Measurements from ENCODE around the gene STMP1. TPM values are rescaled to one million over a fixed set of nuclear protein-coding genes. Genes with fewer than 3 reads are reported as not detected.
A peak's percentile ranks its signal among the peaks of the same experiment; 100 is the strongest.

Gene STMP1
- total and polyA plus RNA-seq, 2 of the 4 experiments (the other 2 are of a cell fraction) = 6.1 to 28.3 TPM

DNA sequence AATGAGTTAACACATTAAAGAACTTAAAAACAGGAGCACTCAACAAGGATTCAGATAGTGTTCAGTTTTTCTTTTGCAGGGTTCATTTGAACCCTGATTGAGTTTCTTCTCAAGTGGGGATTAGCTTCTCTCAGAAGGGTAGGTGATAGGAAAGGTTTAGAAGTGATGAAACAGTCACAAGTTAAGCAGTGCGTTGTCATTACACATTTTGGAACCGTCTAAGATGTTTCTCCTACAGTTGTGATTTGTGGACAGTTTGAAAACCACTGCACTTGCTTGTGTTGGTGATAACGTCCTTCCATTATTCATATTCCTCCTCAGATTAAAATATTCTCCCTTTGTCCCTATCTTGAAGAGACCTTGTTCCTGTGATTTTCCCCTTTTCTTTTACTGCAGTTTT, 2.7 kb downstream of the STMP1 start:
- H3K27ac ChIP-seq (ENCODE audit: insufficient read depth, low read length) = no peak overlapping the region
- H3K9me3 ChIP-seq (ENCODE audit: control insufficient read depth, insufficient read depth, low read length) = no peaks in the 10 kb centered on the region
- no peak overlapping the region for H3K4me3 ChIP-seq (ENCODE audit: insufficient read depth, low read depth, low read length)
- peaks cover 9% of the 10 kb centered on the region for H3K9me1 ChIP-seq (ENCODE audit: insufficient read depth, low read length)
- H4K8ac ChIP-seq (ENCODE audit: low read depth in 2 of 2, low read length in 2 of 2) = peak overlapping the region in 1 of 2 experiments; percentile 46; a peak in 1 of 4 replicates
- no peak overlapping the region for H2AFZ ChIP-seq (replicated peaks; ENCODE audit: low read length, poor library complexity)
- BruUV-seq (replicated peaks) = no TSS peak
- no peak overlapping the region; the same call in 1 of the 2 replicates for H4K91ac ChIP-seq (ENCODE audit: insufficient read depth, low read depth, low read length)
- in situ Hi-C loops (cut with MboI; ENCODE audit: low sequenced_read_pairs) (loop anchor here (5.0 kb wide), 1 partner anchor 342 kb away; no protein-coding TSS in a partner anchor), dilution Hi-C loops (cut with HindIII; ENCODE audit: low sequenced_read_pairs, unreplicated experiment) (no loop called here), intact Hi-C loops (cut with micrococcal nuclease) (loop anchor here (10.0 kb wide), 1 partner anchor 1210 kb away; no protein-coding TSS in a partner anchor)
- H3K4ac ChIP-seq (ENCODE audit: low read depth, low read length) = no peak overlapping the region; the same call in 1 of the 2 replicates
- H3K79me1 ChIP-seq (ENCODE audit: low read depth in 1 of 2, low read length in 2 of 2) = peaks cover 8 to 45% of the 10 kb centered on the region in 2 experiments; a peak in 3 of 4 replicates
- H2BK20ac ChIP-seq (ENCODE audit: low read depth, low read length) = no peak overlapping the region
- H3K56ac ChIP-seq (ENCODE audit: extremely low read depth, insufficient read depth, low read length) = no peak overlapping the region
- ChIA-PET CTCF (interaction anchor here (0.6 to 3.1 kb wide), 2 partner anchors 8 to 135 kb away, joined by 4 to 24 read pairs; no protein-coding TSS in a partner anchor), POLR2A (ENCODE audit: unreplicated experiment) (no interaction called here)
- no peak overlapping the region for H4K5ac ChIP-seq (ENCODE audit: low read depth, low read length)
- no peak overlapping the region for H3K9ac ChIP-seq (ENCODE audit: low read depth, low read length)
- no peaks in the 10 kb centered on the region for H3K27me3 ChIP-seq (ENCODE audit: control insufficient read depth, insufficient read depth, low read length)
- no peak overlapping the region; the same call in 1 of the 2 replicates for H3K23ac ChIP-seq (ENCODE audit: low read depth, low read length)
- no peak overlapping the region for H2BK15ac ChIP-seq (ENCODE audit: low read depth, low read length)
- no peak for DNase-seq
- peak overlapping the region; percentile 56; the same call in 1 of the 2 replicates for H2AK5ac ChIP-seq (ENCODE audit: low read depth, low read length)
- TF ChIP-seq FOS (IDR thresholded peaks at IDR 0.05; ENCODE audit: low read depth, low read length) (no peak), SMC3 (IDR thresholded peaks at IDR 0.05; ENCODE audit: low read depth, low read length) (no peak), RCOR1 (IDR thresholded peaks at IDR 0.05; ENCODE audit: insufficient replicate concordance, low read length) (no peak), RFX5 (IDR thresholded peaks at IDR 0.05; ENCODE audit: low read depth, low read length) (no peak), MXI1 (IDR thresholded peaks at IDR 0.05; ENCODE audit: borderline replicate concordance, low read depth, low read length) (no peak), RAD21 (IDR thresholded peaks at IDR 0.05; ENCODE audit: low read length) (no peak), USF2 (IDR thresholded peaks at IDR 0.05; ENCODE audit: low read depth, low read length) (no peak), CHD1 (IDR thresholded peaks at IDR 0.05; ENCODE audit: low read depth, low read length) (no peak), MAZ (IDR thresholded peaks at IDR 0.05; ENCODE audit: borderline replicate concordance, low read depth, low read length) (no peak), CEBPB (IDR thresholded peaks at IDR 0.05; ENCODE audit: low read depth, low read length) (no peak), MAFK (IDR thresholded peaks at IDR 0.05; ENCODE audit: low read depth, low read length) (no peak), NFE2L2 (IDR thresholded peaks at IDR 0.05; ENCODE audit: low read depth, low read length) (no peak), CTCF (conservative IDR thresholded peaks at IDR 0.05; ENCODE audit: low read depth, low read length) (no peak), BHLHE40 (IDR thresholded peaks at IDR 0.05; ENCODE audit: low read depth, low read length) (no peak), POLR2A (IDR thresholded peaks at IDR 0.05; ENCODE audit: low read depth, low read length) (no peak)
- TF ChIP-seq, protein P1, sequence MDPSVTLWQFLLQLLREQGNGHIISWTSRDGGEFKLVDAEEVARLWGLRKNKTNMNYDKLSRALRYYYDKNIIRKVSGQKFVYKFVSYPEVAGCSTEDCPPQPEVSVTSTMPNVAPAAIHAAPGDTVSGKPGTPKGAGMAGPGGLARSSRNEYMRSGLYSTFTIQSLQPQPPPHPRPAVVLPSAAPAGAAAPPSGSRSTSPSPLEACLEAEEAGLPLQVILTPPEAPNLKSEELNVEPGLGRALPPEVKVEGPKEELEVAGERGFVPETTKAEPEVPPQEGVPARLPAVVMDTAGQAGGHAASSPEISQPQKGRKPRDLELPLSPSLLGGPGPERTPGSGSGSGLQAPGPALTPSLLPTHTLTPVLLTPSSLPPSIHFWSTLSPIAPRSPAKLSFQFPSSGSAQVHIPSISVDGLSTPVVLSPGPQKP (IDR thresholded peaks at IDR 0.05; ENCODE audit: borderline replicate concordance, low read depth, low read length) = no peak
- no peak overlapping the region; the same call in 1 of the 2 replicates for H3K14ac ChIP-seq (replicated peaks; ENCODE audit: low read depth, low read length)
- no peak overlapping the region for H2AK9ac ChIP-seq (replicated peaks; ENCODE audit: low read depth, low read length, poor library complexity)
- H4K20me1 ChIP-seq (ENCODE audit: insufficient read depth, low read length) = peaks cover 17% of the 10 kb centered on the region; the same call in 1 of the 2 replicates
- H3K4me1 ChIP-seq (ENCODE audit: control insufficient read depth, insufficient read depth, low read length) = peaks cover 11% of the 10 kb centered on the region
- no peak overlapping the region for H2BK120ac ChIP-seq (ENCODE audit: low read depth, low read length)
- no peaks in the 10 kb centered on the region for H3K36me3 ChIP-seq (ENCODE audit: control insufficient read depth, insufficient read depth, low read length)
- 70% methylated on average over 2 of the region's 3 CpGs; no CpG with 5 or more reads in 1 of the 2 experiments for WGBS, 2 experiments (ENCODE audit: extremely low coverage in 2 of 2, insufficient read length in 1 of 2)
- peak overlapping the region; percentile 42 for H2BK5ac ChIP-seq (ENCODE audit: low read depth, low read length, poor library complexity, severe bottlenecking)
- H3K4me2 ChIP-seq (ENCODE audit: low read depth, low read length) = no peak overlapping the region
- H3K18ac ChIP-seq (ENCODE audit: low read depth, low read length) = no peak overlapping the region
- ATAC-seq (ENCODE audit: low read depth) = no peak

Data from IMR-90 (cell line).